GM10248 (cell line): ENCODE measurements around the gene TMEM123.
"Not testable (repeated sequence)": the region's sequence is repeated elsewhere in the genome, so short reads cannot be mapped to it uniquely, and the experiment has no call there.

Experiments used
- CTCF ChIA-PET: fragments of 300-600 bp; sonication (Branson Sonifier 250); formaldehyde crosslinking; extraction: SDS; loops from one replicate; lab custom pipeline; 2021; ENCODE audit warnings: antibody characterized with exemption; lab: Yijun Ruan, JAX
- POLR2A ChIA-PET: fragments of 350-650 bp; sonication (Branson Sonifier 250); formaldehyde crosslinking; extraction: SDS; loops from one replicate; lab custom pipeline; 2020; ENCODE audit warnings: antibody characterized with exemption; lab: Yijun Ruan, JAX
- DNase-seq: peaks from one replicate; pipeline ENCODE4 v3.0.0; 2012; ENCODE audit errors: extremely low spot score
- TF ChIP-seq, protein P1 (sequence below): IDR thresholded peaks from 2 replicates; pipeline ENCODE4 v1.5.1; 2012; ENCODE audit warnings: mild to moderate bottlenecking, low read depth; ENCODE audit errors: extremely low read depth, missing control alignments, control extremely low read depth

Gene TMEM123

DNA sequence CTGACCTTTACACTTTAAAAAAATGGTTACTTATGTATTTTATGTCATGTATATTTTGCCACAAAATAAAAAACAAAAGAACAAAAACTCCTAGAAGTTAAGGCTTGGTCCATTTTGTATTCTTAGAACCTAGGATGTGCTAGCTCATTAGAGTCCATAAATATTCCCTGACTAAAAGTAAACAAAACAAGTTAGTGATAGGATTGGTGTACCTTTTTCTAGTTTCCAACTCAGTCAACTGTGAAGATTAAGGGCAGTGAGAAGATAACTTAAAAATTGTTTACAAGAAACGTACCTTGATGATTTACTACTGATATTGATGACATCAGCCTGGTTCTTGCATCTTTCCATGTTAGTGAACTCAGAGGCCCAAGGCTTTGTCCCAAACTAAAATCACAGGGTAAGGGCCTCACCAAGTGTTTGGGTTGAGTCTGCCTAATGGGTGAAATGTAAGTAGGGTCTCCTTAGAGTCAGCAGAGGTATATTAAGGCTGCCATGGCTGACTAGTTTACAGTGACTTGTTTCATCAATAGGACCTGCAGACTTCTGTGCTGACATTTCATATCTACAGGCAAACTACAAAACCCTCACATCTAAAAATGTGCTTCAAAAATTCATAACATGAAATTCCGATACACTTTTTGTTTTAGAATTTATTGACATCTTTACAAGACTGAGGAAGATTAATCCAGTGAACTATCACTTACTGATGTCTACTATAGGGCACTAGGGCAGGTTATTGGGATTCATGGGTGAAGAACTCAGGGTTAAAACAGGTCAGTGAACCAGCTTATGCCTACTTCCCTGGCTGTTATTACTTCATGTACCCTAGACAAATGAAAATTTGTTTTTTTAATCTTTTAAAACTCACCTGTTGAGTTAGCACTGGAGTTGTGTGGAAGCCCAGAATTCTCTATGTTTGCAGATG is 4.4 kb downstream of the TMEM123 start:
- DNase-seq: no peak
- ChIA-PET POLR2A (interaction anchor here (1.5 kb wide), 1 partner anchor 58 kb away, joined by 3 read pairs; no protein-coding TSS in a partner anchor), CTCF (interaction anchor here (0.9 to 1.0 kb wide), 2 partner anchors 17 to 51 kb away, joined by 3 read pairs; no protein-coding TSS in a partner anchor)
- TF ChIP-seq, protein P1, sequence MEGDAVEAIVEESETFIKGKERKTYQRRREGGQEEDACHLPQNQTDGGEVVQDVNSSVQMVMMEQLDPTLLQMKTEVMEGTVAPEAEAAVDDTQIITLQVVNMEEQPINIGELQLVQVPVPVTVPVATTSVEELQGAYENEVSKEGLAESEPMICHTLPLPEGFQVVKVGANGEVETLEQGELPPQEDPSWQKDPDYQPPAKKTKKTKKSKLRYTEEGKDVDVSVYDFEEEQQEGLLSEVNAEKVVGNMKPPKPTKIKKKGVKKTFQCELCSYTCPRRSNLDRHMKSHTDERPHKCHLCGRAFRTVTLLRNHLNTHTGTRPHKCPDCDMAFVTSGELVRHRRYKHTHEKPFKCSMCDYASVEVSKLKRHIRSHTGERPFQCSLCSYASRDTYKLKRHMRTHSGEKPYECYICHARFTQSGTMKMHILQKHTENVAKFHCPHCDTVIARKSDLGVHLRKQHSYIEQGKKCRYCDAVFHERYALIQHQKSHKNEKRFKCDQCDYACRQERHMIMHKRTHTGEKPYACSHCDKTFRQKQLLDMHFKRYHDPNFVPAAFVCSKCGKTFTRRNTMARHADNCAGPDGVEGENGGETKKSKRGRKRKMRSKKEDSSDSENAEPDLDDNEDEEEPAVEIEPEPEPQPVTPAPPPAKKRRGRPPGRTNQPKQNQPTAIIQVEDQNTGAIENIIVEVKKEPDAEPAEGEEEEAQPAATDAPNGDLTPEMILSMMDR: no peak

DNA sequence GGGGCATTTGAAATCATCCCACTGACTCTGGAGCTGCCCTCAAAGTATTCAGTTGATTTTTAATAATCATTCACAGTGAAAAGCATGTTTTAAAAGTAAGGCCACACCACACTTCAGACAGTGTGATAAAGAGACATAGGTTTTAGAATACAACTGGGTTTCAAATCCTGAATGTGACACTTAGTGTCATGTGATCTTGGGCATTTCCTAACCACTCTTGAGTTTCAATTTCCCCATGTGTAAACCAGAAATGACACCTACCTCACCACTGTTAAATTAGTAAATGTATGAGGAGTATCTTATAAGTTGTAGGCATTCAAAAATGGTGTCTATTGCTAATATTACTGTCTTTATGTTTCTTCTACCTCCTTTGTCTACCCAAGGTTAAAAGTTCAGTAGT is 5.4 kb downstream of the TMEM123 start:
- DNase-seq: no peak
- TF ChIP-seq, protein P1: no peak
- ChIA-PET CTCF (interaction anchor here (1.3 to 2.6 kb wide), 2 partner anchors 21 to 57 kb away, joined by 3 to 10 read pairs; no protein-coding TSS in a partner anchor), POLR2A (interaction anchor here (1.5 kb wide), 1 partner anchor 57 kb away, joined by 3 read pairs; no protein-coding TSS in a partner anchor)

GRCh38 chr11:102446606-102447005 is 6.0 kb downstream of the TMEM123 start:
- DNase-seq: no peak
- CTCF ChIA-PET: interaction anchor here (0.7 to 2.6 kb wide), 4 partner anchors 20 to 105 kb away, joined by 3 to 10 read pairs (median 4); no protein-coding TSS in a partner anchor
- POLR2A ChIA-PET: interaction anchor here (1.5 kb wide), 1 partner anchor 56 kb away, joined by 3 read pairs; no protein-coding TSS in a partner anchor
- TF ChIP-seq, protein P1: no peak

DNA sequence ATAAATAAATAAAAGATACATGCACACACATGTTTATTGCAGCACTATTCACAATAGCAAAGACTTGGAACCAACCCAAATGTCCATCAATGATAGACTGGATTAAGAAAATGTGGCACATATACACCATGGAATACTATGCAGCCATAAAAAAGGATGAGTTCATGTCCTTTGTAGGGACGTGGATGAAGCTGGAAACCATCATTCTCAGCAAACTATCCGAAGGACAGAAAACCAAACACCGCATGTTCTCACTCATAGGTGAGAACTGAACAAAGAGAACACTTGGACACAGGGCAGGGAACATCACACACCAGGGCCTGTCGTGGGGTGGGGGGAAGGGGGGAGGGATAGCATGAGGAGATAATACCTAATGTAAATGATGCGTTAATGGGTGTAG is 7.9 kb downstream of the TMEM123 start:
- CTCF ChIA-PET, POLR2A ChIA-PET: not testable (repeated sequence)

DNA sequence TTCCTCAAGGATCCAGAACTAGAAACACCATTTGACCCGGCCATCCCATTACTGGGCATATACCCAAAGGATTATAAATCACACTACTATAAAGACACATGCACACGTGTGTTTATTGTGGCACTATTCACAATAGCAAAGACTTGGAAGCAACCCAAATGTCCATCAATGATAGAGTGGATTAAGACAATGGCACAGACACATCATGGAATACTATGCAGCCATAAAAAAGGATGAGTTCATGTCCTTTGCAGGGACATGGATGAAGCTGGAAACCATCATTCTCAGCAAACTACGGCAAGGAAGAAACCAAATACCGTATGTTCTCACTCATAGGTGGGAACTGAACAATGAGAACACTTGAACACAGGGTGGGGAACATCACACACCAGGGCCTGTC is 8.4 kb downstream of the TMEM123 start:
- DNase-seq, CTCF ChIA-PET, POLR2A ChIA-PET: not testable (repeated sequence)

More for the DNA sequence above, 7.9 kb downstream of the TMEM123 start:
- DNase-seq: not testable (repeated sequence)

- POLR2A ChIA-PET: interaction anchor here (0.8 kb wide), 1 partner anchor 9 kb away, joined by 3 read pairs; no protein-coding TSS in a partner anchor
- not testable (repeated sequence) for DNase-seq
- CTCF ChIA-PET: interaction anchor here (1.4 to 3.5 kb wide), 3 partner anchors 20 to 57 kb away, joined by 3 to 14 read pairs (median 5); no protein-coding TSS in a partner anchor
Measured at GRCh38 chr11:102439063-102439363, 13.6 kb downstream of the TMEM123 start.

DNA sequence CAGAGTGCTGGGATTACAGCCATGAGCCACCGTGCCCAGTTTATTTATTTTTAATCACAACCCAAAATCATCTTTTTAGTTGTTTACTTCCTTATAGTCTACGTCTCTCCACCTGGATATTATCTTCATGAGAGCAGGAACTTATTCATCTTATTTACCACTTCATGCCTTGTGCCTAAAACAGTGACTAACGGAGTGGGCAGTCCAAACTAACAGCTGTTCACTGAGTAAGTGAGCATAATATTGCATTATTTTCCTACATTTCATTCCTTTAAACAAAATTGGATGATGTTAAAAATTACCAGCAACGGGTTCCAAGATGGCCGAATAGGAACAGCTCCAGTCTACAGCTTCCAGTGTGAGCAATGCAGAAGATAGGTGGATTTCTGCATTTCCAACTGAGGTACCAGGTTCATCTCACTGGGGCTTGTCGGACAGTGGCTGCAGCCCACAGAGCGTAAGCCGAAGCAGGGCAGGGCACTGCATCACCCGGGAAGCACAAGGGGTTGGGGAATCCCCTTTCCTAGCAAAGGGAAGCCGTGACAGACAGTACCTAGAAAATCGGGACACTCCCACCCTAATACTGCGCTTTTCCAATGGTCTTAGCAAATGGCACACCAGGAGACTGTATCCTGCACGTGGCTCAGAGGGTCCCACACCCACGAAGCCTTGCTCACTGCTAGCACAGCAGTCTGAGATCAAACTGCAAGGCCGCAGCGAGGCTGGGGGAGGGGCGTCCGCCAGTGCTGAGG is 14.1 kb downstream of the TMEM123 start:
- DNase-seq: no peak
- ChIA-PET POLR2A (no interaction called here), CTCF (interaction anchor here (0.9 to 3.5 kb wide), 4 partner anchors 12 to 57 kb away, joined by 3 to 14 read pairs (median 4); no protein-coding TSS in a partner anchor)
- TF ChIP-seq, protein P1: no peak
